HepG2 (cell line): ENCODE data around the gene GNG7. TPM values are rescaled to one million over a fixed set of nuclear protein-coding genes. Genes with fewer than 3 reads are reported as not detected.
A peak's percentile ranks its signal among the peaks of the same experiment; 100 is the strongest.

Source experiments
- ARHGAP35 ChIP-seq: sonication (generic); formaldehyde crosslinking; IDR thresholded peaks from 2 replicates; pipeline ENCODE4 v1.9.0; 2022; ENCODE audit warnings: mild to moderate bottlenecking, inconsistent platforms, moderate library complexity, missing genetic modification reagents, borderline replicate concordance
- IRX3 ChIP-seq: sonication (generic); formaldehyde crosslinking; IDR thresholded peaks from 2 replicates; pipeline ENCODE4 v1.8.1; 2023; ENCODE audit warnings: mild to moderate bottlenecking, low read depth, missing genetic modification reagents, borderline replicate concordance
- ISX ChIP-seq: sonication (generic); formaldehyde crosslinking; conservative IDR thresholded peaks from 2 replicates; pipeline ENCODE4 v1.5.0; 2020; ENCODE audit warnings: missing genetic modification reagents
- MZF1 ChIP-seq: sonication (generic); formaldehyde crosslinking; IDR thresholded peaks from 2 replicates; pipeline ENCODE4 v1.8.1; 2023; ENCODE audit warnings: mild to moderate bottlenecking, missing genetic modification reagents, borderline replicate concordance
- RBAK ChIP-seq: sonication (generic); formaldehyde crosslinking; IDR thresholded peaks from 2 replicates; pipeline ENCODE4 v1.5.1; 2020; ENCODE audit warnings: mild to moderate bottlenecking, missing genetic modification reagents
- RXRA ChIP-seq: sonication (generic); formaldehyde crosslinking; IDR thresholded peaks from 2 replicates; pipeline ENCODE4 v1.5.1; 2020; ENCODE audit warnings: missing genetic modification reagents
- ZFY ChIP-seq: sonication (generic); formaldehyde crosslinking; IDR thresholded peaks from 2 replicates; pipeline ENCODE4 v1.4.0; 2020; ENCODE audit warnings: missing genetic modification reagents
- ZIK1 ChIP-seq: sonication (generic); formaldehyde crosslinking; IDR thresholded peaks from 2 replicates; pipeline ENCODE4 v1.5.0; 2020; ENCODE audit warnings: mild to moderate bottlenecking, low read depth, missing genetic modification reagents, borderline replicate concordance
- ZKSCAN8 ChIP-seq: IDR thresholded peaks from 2 replicates; pipeline ENCODE4 v1.6.1; 2016; ENCODE audit warnings: borderline replicate concordance, missing genetic modification reagents, missing compliant biosample characterization
- ZNF17 ChIP-seq: sonication (generic); formaldehyde crosslinking; IDR thresholded peaks from 2 replicates; pipeline ENCODE4 v1.5.0; 2020; ENCODE audit warnings: mild to moderate bottlenecking, missing genetic modification reagents
- ZNF234 ChIP-seq: sonication (generic); formaldehyde crosslinking; conservative IDR thresholded peaks from 2 replicates; pipeline ENCODE4 v1.5.1; 2020; ENCODE audit warnings: mild to moderate bottlenecking, missing genetic modification reagents
- ZNF333 ChIP-seq: sonication (generic); formaldehyde crosslinking; IDR thresholded peaks from 2 replicates; pipeline ENCODE4 v1.4.0; 2020; ENCODE audit warnings: mild to moderate bottlenecking, missing genetic modification reagents, borderline replicate concordance
- ZNF407 ChIP-seq: sonication (generic); formaldehyde crosslinking; IDR thresholded peaks from one replicate; pipeline ENCODE4 v1.5.1; 2020; ENCODE audit warnings: mild to moderate bottlenecking, missing genetic modification reagents; ENCODE audit errors: not compliant biosample characterization
- ZNF616 ChIP-seq: sonication (generic); formaldehyde crosslinking; IDR thresholded peaks from 2 replicates; pipeline ENCODE4 v1.5.0; 2020; ENCODE audit warnings: low read depth, mild to moderate bottlenecking, missing genetic modification reagents
- ZNF782 ChIP-seq: sonication (generic); formaldehyde crosslinking; IDR thresholded peaks from 2 replicates; pipeline ENCODE4 v1.4.0; 2020; ENCODE audit warnings: missing genetic modification reagents, mild to moderate bottlenecking, borderline replicate concordance
- ZSCAN9 ChIP-seq: IDR thresholded peaks from 2 replicates; pipeline ENCODE4 v1.6.1; 2016; ENCODE audit warnings: borderline replicate concordance
- polyA plus RNA-seq, 8 experiments: library from polyadenylated mRNA; depleted of rRNA in 3 of 8; stranded (reverse) in 7 of 8; unstranded in 1 of 8; fragments of >200 nt; fragmentation: Illumina TruSeq in 4 of 8; extraction: Trizol in 4 of 8; gene quantifications; 2 replicates each; pipeline versions ENCODE4 v1.2.1 to v1.2.3, GENCODE V29; 2011 to 2016; ENCODE audit warnings: low read depth in 4 of 8, missing spikeins in 1 of 8, mixed read lengths in 1 of 8; ENCODE audit not compliant: insufficient read depth in 1 of 8
- total RNA-seq, 5 experiments: library from RNA; depleted of rRNA; stranded (reverse); fragments of >200 nt; fragmentation: Illumina TruSeq; extraction: Trizol; gene quantifications; 2 replicates each; pipeline ENCODE4 v1.2.3, GENCODE V29; 2016; ENCODE audit warnings: low read depth in 1 of 5
- TF ChIP-seq, protein P1 (sequence below): sonication (generic); formaldehyde crosslinking; IDR thresholded peaks from 2 replicates; pipeline ENCODE4 v1.5.1; 2020; ENCODE audit warnings: mild to moderate bottlenecking, missing genetic modification reagents, borderline replicate concordance
- TF ChIP-seq, protein P2 (sequence below): sonication (generic); formaldehyde crosslinking; IDR thresholded peaks from 2 replicates; pipeline ENCODE4 v1.5.1; 2020; ENCODE audit warnings: missing genetic modification reagents, mild to moderate bottlenecking, borderline replicate concordance

GNG7 gene
- total and polyA plus RNA-seq, 2 of the 13 experiments (the other 11 are each of a cell fraction or from before 2014, with no cell fraction given): 1.4 to 3.3 TPM

DNA sequence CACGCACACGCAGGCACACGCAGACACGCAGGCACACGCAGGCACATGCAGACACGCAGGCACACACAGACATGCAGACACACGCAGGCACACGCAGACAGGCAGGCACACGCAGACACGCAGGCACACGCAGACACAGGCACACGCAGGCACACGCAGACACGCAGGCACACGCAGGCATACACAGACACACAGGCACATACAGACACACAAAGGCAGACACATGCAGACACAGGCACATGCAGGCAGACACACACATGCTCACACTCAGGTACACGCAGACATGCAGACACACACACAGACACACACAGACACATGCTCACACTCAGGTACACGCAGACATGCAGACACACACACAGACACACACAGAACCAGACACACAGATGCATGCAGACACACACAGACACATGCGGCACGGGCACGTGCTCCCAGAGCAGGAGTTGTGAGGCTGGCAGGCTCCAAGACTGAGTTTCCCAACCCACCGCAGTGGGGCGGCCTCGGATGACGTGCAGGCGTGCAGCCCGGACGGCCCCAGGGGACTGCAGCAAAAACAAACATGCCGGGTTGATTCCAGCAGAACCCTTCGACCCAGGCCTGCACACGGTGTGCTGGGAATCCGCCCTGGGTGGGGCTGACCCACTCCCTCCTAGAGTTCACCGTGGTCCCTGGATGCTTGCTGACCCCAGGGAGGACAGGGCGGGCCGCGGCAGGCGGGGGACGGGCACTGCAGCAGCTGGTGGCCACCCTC is 126.6 kb downstream of the GNG7 start (continued):
- TF ChIP-seq ZNF407 (no peak), ZSCAN9 (CRISPR knock-in tag) (no peak), ZNF333 (CRISPR knock-in tag) (no peak), ZNF616 (CRISPR knock-in tag) (peak; percentile 73; the same call in 1 of the 2 replicates), ZFY (CRISPR knock-in tag) (peak; percentile 40; the same call in 1 of the 2 replicates), ZNF17 (no peak), MZF1 (no peak), IRX3 (CRISPR knock-in tag) (no peak), ISX (CRISPR knock-in tag) (no peak), RBAK (CRISPR knock-in tag) (no peak), ARHGAP35 (CRISPR knock-in tag) (no peak), ZNF234 (no peak), ZKSCAN8 (CRISPR knock-in tag) (0 out of 2 replicates have a peak, but pooled peaks have one; percentile 45), ZIK1 (peak; percentile 86; the same call in 1 of the 2 replicates), ZNF782 (CRISPR knock-in tag) (peak; percentile 80; the same call in 1 of the 2 replicates), RXRA (CRISPR knock-in tag) (peak; percentile 86)
- TF ChIP-seq, protein P1, sequence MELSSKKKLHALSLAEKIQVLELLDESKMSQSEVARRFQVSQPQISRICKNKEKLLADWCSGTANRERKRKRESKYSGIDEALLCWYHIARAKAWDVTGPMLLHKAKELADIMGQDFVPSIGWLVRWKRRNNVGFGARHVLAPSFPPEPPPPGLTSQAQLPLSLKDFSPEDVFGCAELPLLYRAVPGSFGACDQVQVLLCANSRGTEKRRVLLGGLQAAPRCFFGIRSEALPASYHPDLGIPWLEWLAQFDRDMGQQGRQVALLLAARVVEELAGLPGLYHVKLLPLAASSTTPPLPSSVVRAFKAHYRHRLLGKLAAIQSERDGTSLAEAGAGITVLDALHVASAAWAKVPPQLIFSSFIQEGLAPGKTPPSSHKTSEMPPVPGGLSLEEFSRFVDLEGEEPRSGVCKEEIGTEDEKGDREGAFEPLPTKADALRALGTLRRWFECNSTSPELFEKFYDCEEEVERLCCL (CRISPR knock-in tag): no peak
- TF ChIP-seq, protein P2, sequence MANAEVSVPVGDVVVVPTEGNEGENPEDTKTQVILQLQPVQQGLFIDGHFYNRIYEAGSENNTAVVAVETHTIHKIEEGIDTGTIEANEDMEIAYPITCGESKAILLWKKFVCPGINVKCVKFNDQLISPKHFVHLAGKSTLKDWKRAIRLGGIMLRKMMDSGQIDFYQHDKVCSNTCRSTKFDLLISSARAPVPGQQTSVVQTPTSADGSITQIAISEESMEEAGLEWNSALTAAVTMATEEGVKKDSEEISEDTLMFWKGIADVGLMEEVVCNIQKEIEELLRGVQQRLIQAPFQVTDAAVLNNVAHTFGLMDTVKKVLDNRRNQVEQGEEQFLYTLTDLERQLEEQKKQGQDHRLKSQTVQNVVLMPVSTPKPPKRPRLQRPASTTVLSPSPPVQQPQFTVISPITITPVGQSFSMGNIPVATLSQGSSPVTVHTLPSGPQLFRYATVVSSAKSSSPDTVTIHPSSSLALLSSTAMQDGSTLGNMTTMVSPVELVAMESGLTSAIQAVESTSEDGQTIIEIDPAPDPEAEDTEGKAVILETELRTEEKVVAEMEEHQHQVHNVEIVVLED (CRISPR knock-in tag): 0 out of 2 replicates have a peak, but pooled peaks have one; percentile 37
